ENCODE data around the gene ANAPC5. TPM values are rescaled to one million over a fixed set of nuclear protein-coding genes. Genes with fewer than 3 reads are reported as not detected.

Gene ANAPC5
- total RNA-seq, 4 donors from 2014 or later: 79.7 to 243 (median 107) TPM

- Histone ChIP-seq H3K27ac (no peak overlapping the region), H3K4me3 (no peak overlapping the region), H3K9me3 (no peaks in the 10 kb centered on the region), H3K27me3 (no peaks in the 10 kb centered on the region), H3K36me3 (no peaks in the 10 kb centered on the region), H3K4me1 (no peaks in the 10 kb centered on the region)
- intact Hi-C loops (cut with DNase I; ENCODE audit: low total_unique reads): no loop called here
- no peak for DNase-seq
- TF ChIP-seq POLR2A (IDR thresholded peaks at IDR 0.05) (no peak), CTCF (IDR thresholded peaks at IDR 0.05) (no peak)
These were observed 84.4 kb downstream of the ANAPC5 start for GRCh38 chr12:121267822-121268221.

GRCh38 chr12:121264951-121265515 is 87.2 kb downstream of the ANAPC5 start:
- no peaks in the 10 kb centered on the region for H3K27me3 ChIP-seq
- DNase-seq: no peak
- H3K4me3 ChIP-seq: no peak overlapping the region
- H3K4me1 ChIP-seq: no peaks in the 10 kb centered on the region
- TF ChIP-seq POLR2A (IDR thresholded peaks at IDR 0.05): no peak
- TF ChIP-seq CTCF (IDR thresholded peaks at IDR 0.05): no peak
- H3K9me3 ChIP-seq: no peaks in the 10 kb centered on the region
- intact Hi-C loops (cut with DNase I; ENCODE audit: low total_unique reads): no loop called here
- H3K27ac ChIP-seq: no peak overlapping the region
- no peaks in the 10 kb centered on the region for H3K36me3 ChIP-seq

- Histone ChIP-seq H3K4me3 (no peak overlapping the region), H3K36me3 (no peaks in the 10 kb centered on the region), H3K27ac (no peak overlapping the region), H3K4me1 (no peaks in the 10 kb centered on the region), H3K27me3 (no peaks in the 10 kb centered on the region), H3K9me3 (no peaks in the 10 kb centered on the region)
- intact Hi-C loops (cut with DNase I; ENCODE audit: low total_unique reads): no loop called here
- TF ChIP-seq POLR2A (IDR thresholded peaks at IDR 0.05): no peak
- no peak for TF ChIP-seq CTCF (IDR thresholded peaks at IDR 0.05)
- no peak for DNase-seq
These were observed 88.1 kb downstream of the ANAPC5 start for GRCh38 chr12:121264135-121264534.

GRCh38 chr12:121263206-121263935 is 88.8 kb downstream of the ANAPC5 start:
- TF ChIP-seq POLR2A (IDR thresholded peaks at IDR 0.05) (no peak), CTCF (IDR thresholded peaks at IDR 0.05) (no peak)
- Histone ChIP-seq H3K36me3 (no peaks in the 10 kb centered on the region), H3K27ac (no peak overlapping the region), H3K27me3 (no peaks in the 10 kb centered on the region), H3K9me3 (no peaks in the 10 kb centered on the region), H3K4me1 (no peaks in the 10 kb centered on the region), H3K4me3 (no peak overlapping the region)
- intact Hi-C loops (cut with DNase I; ENCODE audit: low total_unique reads): no loop called here
- no peak for DNase-seq

GRCh38 chr12:121261398-121261797 is 90.8 kb downstream of the ANAPC5 start:
- H3K27ac ChIP-seq: no peak overlapping the region
- H3K4me3 ChIP-seq: no peak overlapping the region
- H3K27me3 ChIP-seq: no peaks in the 10 kb centered on the region
- no peaks in the 10 kb centered on the region for H3K9me3 ChIP-seq
- no peaks in the 10 kb centered on the region for H3K4me1 ChIP-seq
- no peak for DNase-seq
- TF ChIP-seq POLR2A (IDR thresholded peaks at IDR 0.05) (no peak), CTCF (IDR thresholded peaks at IDR 0.05) (no peak)
- H3K36me3 ChIP-seq: no peaks in the 10 kb centered on the region
- intact Hi-C loops (cut with DNase I; ENCODE audit: low total_unique reads): no loop called here

Measured in uterus (tissue), 4 donors.